ENCODE measurements around the gene YAF2. TPM values are rescaled to one million over a fixed set of nuclear protein-coding genes. Genes with fewer than 3 reads are reported as not detected.
"Not testable (repeated sequence)": the region's sequence is repeated elsewhere in the genome, so short reads cannot be mapped to it uniquely, and the experiment has no call there.

YAF2 gene
- total and polyA plus RNA-seq, 2 donors (not counting 1 experiment from before 2014, with no cell fraction given) = 11.6 to 41.9 TPM

GRCh38 chr12:42190376-42190775, 47.7 kb downstream of the YAF2 start:
- Histone ChIP-seq H4K20me1 (ENCODE audit: control insufficient read depth, insufficient read depth, low read length, poor library complexity, severe bottlenecking) (no peaks in the 10 kb centered on the region), H3K9ac (ENCODE audit: low read length) (no peak overlapping the region), H3K4me2 (replicated peaks; ENCODE audit: low read depth, low read length, poor library complexity, severe bottlenecking) (no peak overlapping the region), H2AFZ (ENCODE audit: insufficient read depth, low read depth, low read length, poor library complexity, severe bottlenecking) (no peak overlapping the region), H3K79me2 (ENCODE audit: control insufficient read depth, insufficient read depth, low read length) (peaks cover 23% of the 10 kb centered on the region), H3K27me3 (replicated peaks in 1 of 4; ENCODE audit: control extremely low read depth in 1 of 4, control insufficient read depth in 3 of 4, insufficient read depth in 4 of 4, low read length in 3 of 4) (no peaks in the 10 kb centered on the region), H3K27ac (ENCODE audit: low read length in 2 of 2) (peak overlapping the region in 1 of 2 donors; percentile 19), H3K36me3 (replicated peaks in 1 of 2; ENCODE audit: control extremely low read depth in 1 of 2, control insufficient read depth in 1 of 2, extremely low read depth in 1 of 2, insufficient read depth in 2 of 2, low read length in 1 of 2) (peaks cover 1 to 6% of the 10 kb centered on the region in 2 experiments), H3K9me3 (ENCODE audit: control extremely low read depth in 1 of 3, control insufficient read depth in 2 of 3, insufficient read depth in 1 of 3, low read length in 2 of 3) (no peaks in the 10 kb centered on the region), H3K4me3 (ENCODE audit: control extremely low read depth in 1 of 5, extremely low read depth in 1 of 5, insufficient read depth in 1 of 5, low read depth in 2 of 5, low read length in 4 of 5) (no peak overlapping the region), H3K4me1 (ENCODE audit: control insufficient read depth in 2 of 2, insufficient read depth in 2 of 2, low read length in 2 of 2) (peaks cover 21 to 26% of the 10 kb centered on the region in 2 donors)
- no peak overlapping the region for H3K4me3 Mint-ChIP-seq
- no peaks in the 10 kb centered on the region for H3K27me3 Mint-ChIP-seq
- no peak for DNase-seq
- ChIA-PET POLR2A (no interaction called here), CTCF (no interaction called here)
- no peak for ATAC-seq (ENCODE audit: low read depth)
- H3K27ac Mint-ChIP-seq = no peak overlapping the region
- intact Hi-C loops (cut with micrococcal nuclease) = no loop called here
- H3K9me3 Mint-ChIP-seq (ENCODE audit: insufficient read depth) = no peaks in the 10 kb centered on the region
- no peak for TF ChIP-seq EZH2 (IDR thresholded peaks at IDR 0.05; ENCODE audit: borderline replicate concordance, insufficient read depth, low read depth, low read length, poor library complexity, severe bottlenecking)
- TF ChIP-seq CTCF (IDR thresholded peaks at IDR 0.05) = no peak
- peaks cover 33% of the 10 kb centered on the region for H3K4me1 Mint-ChIP-seq

- POLR2A ChIA-PET; H4K20me1 ChIP-seq (ENCODE audit: control insufficient read depth, insufficient read depth, low read length, poor library complexity, severe bottlenecking); H3K27me3 Mint-ChIP-seq; H3K27ac Mint-ChIP-seq; H3K4me3 Mint-ChIP-seq; CTCF ChIA-PET; H3K36me3 ChIP-seq (replicated peaks in 1 of 2; ENCODE audit: control extremely low read depth in 1 of 2, control insufficient read depth in 1 of 2, extremely low read depth in 1 of 2, insufficient read depth in 2 of 2, low read length in 1 of 2); ATAC-seq (ENCODE audit: low read depth); DNase-seq; H3K9ac ChIP-seq (ENCODE audit: low read length); H3K9me3 Mint-ChIP-seq (ENCODE audit: insufficient read depth); H3K9me3 ChIP-seq (ENCODE audit: control extremely low read depth in 1 of 3, control insufficient read depth in 2 of 3, insufficient read depth in 1 of 3, low read length in 2 of 3); H3K4me2 ChIP-seq (replicated peaks; ENCODE audit: low read depth, low read length, poor library complexity, severe bottlenecking); H3K27ac ChIP-seq (ENCODE audit: low read length in 2 of 2); intact Hi-C loops (cut with micrococcal nuclease); H3K4me3 ChIP-seq (ENCODE audit: control extremely low read depth in 1 of 5, extremely low read depth in 1 of 5, insufficient read depth in 1 of 5, low read depth in 2 of 5, low read length in 4 of 5); H2AFZ ChIP-seq (ENCODE audit: insufficient read depth, low read depth, low read length, poor library complexity, severe bottlenecking); H3K27me3 ChIP-seq (replicated peaks in 1 of 4; ENCODE audit: control extremely low read depth in 1 of 4, control insufficient read depth in 3 of 4, insufficient read depth in 4 of 4, low read length in 3 of 4): not testable (repeated sequence)
- no CpG with 5 or more reads among the region's 3 CpGs for WGBS (ENCODE audit: insufficient coverage)
- Histone ChIP-seq H3K4me1 (ENCODE audit: control insufficient read depth in 2 of 2, insufficient read depth in 2 of 2, low read length in 2 of 2) (peaks cover 21 to 26% of the 10 kb centered on the region in 2 donors), H3K79me2 (ENCODE audit: control insufficient read depth, insufficient read depth, low read length) (peaks cover 36% of the 10 kb centered on the region)
- peaks cover 41% of the 10 kb centered on the region for H3K4me1 Mint-ChIP-seq
Measured at GRCh38 chr12:42188275-42188674, 49.8 kb downstream of the YAF2 start.
